Measurements from ENCODE around the gene NTSR1.
A peak's percentile ranks its signal among the peaks of the same experiment; 100 is the strongest.

NTSR1 gene

DNA sequence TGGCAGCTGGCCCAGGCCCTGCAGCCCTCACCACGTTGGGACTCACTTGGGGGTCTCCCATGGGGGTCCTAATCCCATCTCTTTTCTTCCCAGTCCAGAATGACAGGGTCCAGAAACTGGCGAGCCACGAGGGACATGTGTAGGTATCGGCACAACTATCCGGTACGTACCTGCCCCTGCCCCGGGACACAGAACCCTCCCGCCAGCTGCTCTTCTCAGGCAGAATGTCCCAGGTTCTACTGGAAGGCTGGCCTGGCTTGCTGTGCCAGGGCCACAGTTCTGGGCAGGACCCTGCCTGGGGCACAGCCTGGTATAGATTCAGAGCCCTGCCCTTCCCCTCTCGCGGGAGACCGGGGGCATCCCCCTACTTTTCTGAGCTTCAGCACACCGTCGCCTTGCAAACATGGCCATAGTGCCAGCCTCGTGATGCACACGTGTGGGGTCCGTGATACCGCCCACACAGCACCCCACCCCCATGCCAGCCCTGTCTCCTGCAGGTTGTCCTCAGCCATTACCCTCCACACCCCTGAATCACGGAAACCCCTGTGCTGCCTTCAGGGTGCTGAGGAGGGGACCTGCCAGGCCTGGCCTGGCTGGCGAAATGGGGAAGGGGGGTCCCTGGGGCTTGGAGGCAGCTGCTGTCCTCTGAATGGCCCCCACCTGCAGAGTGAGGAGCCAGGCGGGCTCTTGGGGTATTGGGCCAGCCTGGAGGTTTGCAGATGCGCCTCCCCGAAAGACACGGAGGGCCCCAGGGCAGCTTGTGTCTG, 99.0 kb downstream of the NTSR1 start:
- TF ChIP-seq, protein P1, sequence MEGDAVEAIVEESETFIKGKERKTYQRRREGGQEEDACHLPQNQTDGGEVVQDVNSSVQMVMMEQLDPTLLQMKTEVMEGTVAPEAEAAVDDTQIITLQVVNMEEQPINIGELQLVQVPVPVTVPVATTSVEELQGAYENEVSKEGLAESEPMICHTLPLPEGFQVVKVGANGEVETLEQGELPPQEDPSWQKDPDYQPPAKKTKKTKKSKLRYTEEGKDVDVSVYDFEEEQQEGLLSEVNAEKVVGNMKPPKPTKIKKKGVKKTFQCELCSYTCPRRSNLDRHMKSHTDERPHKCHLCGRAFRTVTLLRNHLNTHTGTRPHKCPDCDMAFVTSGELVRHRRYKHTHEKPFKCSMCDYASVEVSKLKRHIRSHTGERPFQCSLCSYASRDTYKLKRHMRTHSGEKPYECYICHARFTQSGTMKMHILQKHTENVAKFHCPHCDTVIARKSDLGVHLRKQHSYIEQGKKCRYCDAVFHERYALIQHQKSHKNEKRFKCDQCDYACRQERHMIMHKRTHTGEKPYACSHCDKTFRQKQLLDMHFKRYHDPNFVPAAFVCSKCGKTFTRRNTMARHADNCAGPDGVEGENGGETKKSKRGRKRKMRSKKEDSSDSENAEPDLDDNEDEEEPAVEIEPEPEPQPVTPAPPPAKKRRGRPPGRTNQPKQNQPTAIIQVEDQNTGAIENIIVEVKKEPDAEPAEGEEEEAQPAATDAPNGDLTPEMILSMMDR (IDR thresholded peaks at IDR 0.05; ENCODE audit: low read depth, low read length): no peak
- no peak for DNase-seq (ENCODE audit: low read depth in 2 of 2)
- H3K4me3 ChIP-seq (replicated peaks in 1 of 2; ENCODE audit: low read depth in 2 of 2, low read length in 2 of 2): peak overlapping the region in 1 of 2 donors; percentile 3

DNA sequence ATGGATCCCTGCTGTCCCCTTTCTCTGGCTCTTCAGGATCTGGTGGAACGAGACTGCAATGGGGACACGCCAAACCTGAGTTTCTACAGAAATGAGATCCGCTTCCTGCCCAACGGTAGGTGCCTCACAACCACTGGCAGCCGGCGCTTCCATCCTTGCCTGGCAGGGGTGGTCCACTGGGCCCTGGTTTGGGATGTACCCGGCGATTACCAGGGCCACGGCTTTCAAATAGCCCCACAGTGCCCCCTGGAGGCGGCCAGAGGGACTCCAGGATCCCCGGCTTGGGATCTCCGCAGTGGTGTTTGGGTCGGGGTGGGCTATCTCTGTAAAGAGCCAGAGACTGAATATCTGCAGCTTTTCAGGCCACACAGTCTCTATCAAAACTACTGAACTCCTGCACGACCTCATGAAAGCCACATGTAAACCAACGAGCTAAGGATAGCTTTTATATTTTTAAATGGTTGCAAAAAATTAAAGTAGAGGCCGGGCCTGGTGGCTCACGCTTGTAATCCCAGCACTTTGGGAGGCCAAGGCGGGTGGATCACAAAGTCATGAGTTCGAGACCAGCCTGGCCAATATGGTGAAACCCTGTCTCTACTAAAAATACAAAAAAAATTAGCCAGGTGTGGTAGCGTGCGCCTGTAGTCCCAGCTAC, 99.7 kb downstream of the NTSR1 start:
- TF ChIP-seq, protein P1 (IDR thresholded peaks at IDR 0.05; ENCODE audit: low read depth, low read length): peak; percentile 94
- no peak overlapping the region for H3K4me3 ChIP-seq (replicated peaks in 1 of 2; ENCODE audit: low read depth in 2 of 2, low read length in 2 of 2)
- DNase-seq (ENCODE audit: low read depth in 2 of 2): peak; percentile 59 to 66

DNA sequence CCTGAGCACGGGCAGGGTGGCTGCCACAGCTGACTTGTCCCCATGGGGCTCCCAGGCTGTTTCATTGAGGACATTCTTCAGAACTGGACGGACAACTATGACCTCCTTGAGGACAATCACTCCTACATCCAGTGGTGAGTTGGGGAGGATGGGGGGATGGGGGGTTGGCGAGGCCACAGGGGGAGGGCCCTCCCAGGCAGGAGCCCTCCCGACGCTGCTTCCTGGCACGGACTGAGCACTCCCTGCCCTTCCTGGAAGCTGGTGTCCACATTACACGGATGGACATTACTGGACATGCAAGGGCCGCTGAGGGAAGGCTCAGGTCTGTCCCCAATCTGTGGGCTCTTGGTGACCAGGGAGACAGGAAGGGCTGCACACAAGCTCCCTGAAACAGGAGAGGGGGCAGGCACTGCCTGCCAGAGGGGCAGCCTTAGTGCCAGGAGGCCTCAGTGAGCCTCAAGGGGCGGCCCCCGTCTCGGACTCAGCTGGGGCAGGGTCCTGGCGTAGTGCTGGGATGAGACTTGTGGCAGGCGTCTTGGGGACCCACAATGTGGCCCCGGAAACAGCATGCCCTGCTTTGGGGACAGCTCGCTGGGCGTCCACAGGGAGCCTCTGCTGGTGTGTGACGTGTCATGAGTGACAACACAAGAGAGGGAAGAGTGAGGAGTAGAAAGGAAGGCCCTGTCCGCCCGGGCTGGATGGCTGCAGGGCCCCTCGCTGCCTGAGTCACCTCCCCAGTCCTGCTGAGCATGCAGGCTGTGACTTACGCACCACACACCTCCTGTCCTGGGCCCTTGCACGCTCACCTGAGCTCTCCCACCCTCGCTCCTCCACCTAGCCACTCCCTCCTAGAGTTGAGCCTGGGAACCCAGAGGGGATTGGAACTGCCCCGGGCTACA, 101.1 kb downstream of the NTSR1 start:
- TF ChIP-seq, protein P1 (IDR thresholded peaks at IDR 0.05; ENCODE audit: low read depth, low read length): no peak
- H3K4me3 ChIP-seq (replicated peaks in 1 of 2; ENCODE audit: low read depth in 2 of 2, low read length in 2 of 2): no peak overlapping the region
- no peak for DNase-seq (ENCODE audit: low read depth in 2 of 2)

DNA sequence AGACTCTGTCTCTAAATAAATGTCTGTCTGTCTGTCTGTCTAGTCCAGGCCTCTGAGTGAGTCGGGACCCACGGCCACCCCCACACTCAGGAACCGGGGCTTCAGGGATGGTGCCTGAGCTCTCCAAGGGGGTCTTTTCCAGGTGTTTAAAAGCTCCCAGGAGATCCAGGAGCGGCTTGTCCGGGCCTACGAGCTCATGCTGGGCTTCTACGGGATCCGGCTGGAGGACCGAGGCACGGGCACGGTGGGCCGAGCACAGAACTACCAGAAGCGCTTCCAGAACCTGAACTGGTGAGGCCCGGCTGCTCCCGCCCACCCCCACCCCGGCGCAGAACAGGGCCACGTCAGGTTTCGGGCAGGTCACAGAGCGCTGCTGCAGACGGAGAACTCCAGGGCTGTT, 102.7 kb downstream of the NTSR1 start:
- H3K4me3 ChIP-seq (replicated peaks in 1 of 2; ENCODE audit: low read depth in 2 of 2, low read length in 2 of 2): no peak overlapping the region
- TF ChIP-seq, protein P1 (IDR thresholded peaks at IDR 0.05; ENCODE audit: low read depth, low read length): no peak
- no peak for DNase-seq (ENCODE audit: low read depth in 2 of 2)

DNA sequence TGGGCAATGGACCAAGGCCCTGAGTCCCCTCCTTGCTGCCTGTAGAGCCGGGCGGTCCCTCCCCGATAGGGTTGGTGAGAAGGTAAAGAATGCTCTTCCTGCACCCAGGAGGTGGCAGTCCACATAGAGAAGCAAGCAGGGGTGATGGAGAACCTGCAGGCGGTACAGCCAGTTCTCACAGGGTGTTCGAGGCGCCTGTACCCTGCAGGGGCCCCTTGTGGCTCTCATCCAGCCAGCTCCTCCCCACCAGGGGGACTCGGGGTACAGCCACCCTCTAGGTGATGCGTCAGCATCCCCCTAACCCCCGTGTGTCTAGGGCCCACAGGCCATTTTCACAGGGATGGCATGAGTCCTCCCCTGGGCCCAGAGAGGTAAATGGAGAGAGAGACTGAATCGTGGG, 103.1 kb downstream of the NTSR1 start:
- TF ChIP-seq, protein P1 (IDR thresholded peaks at IDR 0.05; ENCODE audit: low read depth, low read length): no peak
- DNase-seq (ENCODE audit: low read depth in 2 of 2): no peak

More for the DNA sequence above, 103.1 kb downstream of the NTSR1 start:
- H3K4me3 ChIP-seq (replicated peaks in 1 of 2; ENCODE audit: low read depth in 2 of 2, low read length in 2 of 2): no peak overlapping the region
